Neural progenitor cell (in vitro differentiated cells): ENCODE measurements around the gene TBX20. TPM values are rescaled to one million over a fixed set of nuclear protein-coding genes. Genes with fewer than 3 reads are reported as not detected.

Experiments used
- DNase-seq: peaks from one replicate; pipeline ENCODE4 v3.0.0-alpha.2; 2016; ENCODE audit warnings: low spot score
- H2AFZ ChIP-seq: fragments of 200-600 bp; sonication (generic); replicated peaks from 2 replicates; pipeline ENCODE4 v1.6.1; 2016; ENCODE audit warnings: antibody characterized with exemption
- H3F3A ChIP-seq: fragments of 200-600 bp; sonication (generic); 2 replicates; pipeline ENCODE4 v1.6.1; 2016; ENCODE audit warnings: antibody characterized with exemption, low read depth
- H3K27ac ChIP-seq: fragments of 200-600 bp; sonication (generic); 2 replicates; pipeline ENCODE4 v1.5.1; 2016; ENCODE audit warnings: mild to moderate bottlenecking
- H3K27me3 ChIP-seq: fragments of 200-600 bp; sonication (generic); 2 replicates; pipeline ENCODE4 v1.6.1; 2016; ENCODE audit warnings: mild to moderate bottlenecking, moderate library complexity
- H3K36me3 ChIP-seq: fragments of 200-600 bp; sonication (generic); 2 replicates; pipeline ENCODE4 v1.5.1; 2016
- H3K4me1 ChIP-seq: fragments of 200-600 bp; sonication (generic); 2 replicates; pipeline ENCODE4 v1.6.1; 2016; ENCODE audit warnings: mixed run types
- H3K4me2 ChIP-seq: fragments of 200-600 bp; sonication (generic); 2 replicates; pipeline ENCODE4 v1.6.1; 2016
- H3K4me3 ChIP-seq: fragments of 200-600 bp; sonication (generic); 2 replicates; pipeline ENCODE4 v1.5.1; 2016
- H3K79me2 ChIP-seq: fragments of 200-600 bp; sonication (generic); 2 replicates; pipeline ENCODE4 v1.6.1; 2016; ENCODE audit warnings: low read depth
- H3K9ac ChIP-seq: fragments of 200-600 bp; sonication (generic); 2 replicates; pipeline ENCODE4 v1.6.1; 2016
- H3K9me3 ChIP-seq: fragments of 200-600 bp; sonication (generic); 2 replicates; pipeline ENCODE4 v1.5.1; 2016; ENCODE audit warnings: low read depth
- H4K20me1 ChIP-seq: fragments of 200-600 bp; sonication (generic); 2 replicates; pipeline ENCODE4 v1.6.1; 2016; ENCODE audit warnings: low read depth
- H3K27ac Mint-ChIP-seq: 3 replicates; pipeline ENCODE4 v1.8.0; 2021; ENCODE audit warnings: mixed read lengths
- H3K27me3 Mint-ChIP-seq: 2 replicates; pipeline ENCODE4 v1.8.0; 2022; ENCODE audit warnings: low read depth, mild to moderate bottlenecking, inconsistent platforms, moderate library complexity, mixed read lengths; ENCODE audit not compliant: insufficient read depth
- H3K36me3 Mint-ChIP-seq: 3 replicates; pipeline ENCODE4 v1.8.0; 2021; ENCODE audit warnings: mixed read lengths
- H3K4me1 Mint-ChIP-seq: 3 replicates; pipeline ENCODE4 v1.8.0; 2021; ENCODE audit warnings: mixed read lengths
- H3K4me3 Mint-ChIP-seq: 3 replicates; pipeline ENCODE4 v1.8.0; 2021; ENCODE audit warnings: mild to moderate bottlenecking, moderate library complexity, mixed read lengths
- H3K9me3 Mint-ChIP-seq: 3 replicates; pipeline ENCODE4 v1.8.0; 2020; ENCODE audit warnings: mixed read lengths
- EZH2 ChIP-seq: fragments of 200-600 bp; sonication (generic); IDR thresholded peaks from 2 replicates; pipeline ENCODE4 v1.6.1; 2017; ENCODE audit warnings: antibody characterized with exemption, mild to moderate bottlenecking, moderate library complexity
- EZH2phosphoT487 ChIP-seq: fragments of 200-600 bp; sonication (generic); IDR thresholded peaks from 2 replicates; pipeline ENCODE4 v1.6.1; 2017; ENCODE audit warnings: antibody characterized with exemption
- total RNA-seq: library from RNA; depleted of rRNA; stranded (reverse); fragments of >200 nt; gene quantifications from 2 replicates; pipeline ENCODE4 v1.2.3, GENCODE V29; 2015; ENCODE audit warnings: low replicate concordance
- TF ChIP-seq, protein P1 (sequence below): fragments of 200-600 bp; sonication (generic); IDR thresholded peaks from 2 replicates; pipeline ENCODE4 v1.5.1; 2017; ENCODE audit warnings: antibody characterized with exemption, mild to moderate bottlenecking

TBX20 gene
- total RNA-seq, 1 donor from 2014 or later: not detected

DNA sequence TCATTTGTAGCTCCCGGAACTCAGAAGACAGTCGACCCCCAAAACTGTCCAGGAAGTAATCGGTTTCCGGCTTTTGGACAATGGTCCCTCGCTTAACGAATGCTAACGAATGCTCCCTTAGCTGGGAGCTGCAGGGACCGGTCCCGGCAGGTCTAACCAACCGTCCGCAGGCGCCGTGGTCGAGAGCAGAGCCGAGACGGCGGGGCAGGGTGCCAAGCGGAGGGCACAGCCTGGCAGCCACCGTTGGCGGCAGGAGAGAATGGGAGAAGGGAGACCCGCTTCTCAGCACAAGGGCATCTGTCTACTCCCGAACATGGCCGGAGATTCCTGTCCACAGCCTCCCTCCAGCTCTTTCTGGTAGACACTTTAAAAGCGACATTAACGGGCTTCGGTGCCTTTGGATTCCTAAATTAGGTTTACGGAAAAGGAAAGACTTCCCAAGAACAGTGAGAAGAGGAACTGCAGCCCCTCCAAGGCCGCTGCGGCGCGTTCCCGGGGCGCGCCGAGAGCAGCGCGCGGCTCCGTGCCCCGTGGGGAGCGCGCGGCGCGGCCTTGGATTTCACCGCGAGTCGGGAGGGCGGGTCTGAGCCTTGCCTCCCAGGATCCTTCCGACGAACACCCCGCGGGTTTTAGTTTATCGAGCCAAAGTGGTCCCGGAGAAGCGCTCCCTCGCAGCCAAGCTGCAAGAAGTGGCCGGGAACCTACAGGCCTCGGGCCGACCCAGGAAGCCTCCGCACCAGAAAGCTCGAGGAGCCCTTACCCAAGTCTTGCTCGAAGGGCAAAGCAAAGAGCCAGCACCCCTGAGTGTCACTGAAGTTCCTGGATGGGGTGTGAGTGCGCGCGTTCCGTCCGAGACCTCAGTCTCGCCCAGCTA, 3.6 kb upstream of the TBX20 start:
- Histone ChIP-seq H2AFZ (no peak overlapping the region), H3K79me2 (no peaks in the 10 kb centered on the region), H3K9ac (no peak overlapping the region), H3K4me1 (peaks cover 10% of the 10 kb centered on the region), H3K9me3 (no peaks in the 10 kb centered on the region), H3K27ac (no peak overlapping the region), H3K4me3 (peak overlapping the region; percentile 24), H3K4me2 (peak overlapping the region; percentile 65), H4K20me1 (peaks cover 86% of the 10 kb centered on the region), H3K36me3 (no peaks in the 10 kb centered on the region), H3F3A (peaks cover 18% of the 10 kb centered on the region), H3K27me3 (peaks cover 100% of the 10 kb centered on the region)
- Mint-ChIP-seq H3K4me3 (peak overlapping the region; percentile 77), H3K27ac (no peak overlapping the region), H3K4me1 (peaks cover 21% of the 10 kb centered on the region), H3K36me3 (no peaks in the 10 kb centered on the region), H3K9me3 (peaks cover 7% of the 10 kb centered on the region), H3K27me3 (peaks cover 88% of the 10 kb centered on the region)
- DNase-seq: peak; percentile 71
- TF ChIP-seq EZH2 (peak; percentile 94), EZH2phosphoT487 (peak; percentile 87)
- TF ChIP-seq, protein P1, sequence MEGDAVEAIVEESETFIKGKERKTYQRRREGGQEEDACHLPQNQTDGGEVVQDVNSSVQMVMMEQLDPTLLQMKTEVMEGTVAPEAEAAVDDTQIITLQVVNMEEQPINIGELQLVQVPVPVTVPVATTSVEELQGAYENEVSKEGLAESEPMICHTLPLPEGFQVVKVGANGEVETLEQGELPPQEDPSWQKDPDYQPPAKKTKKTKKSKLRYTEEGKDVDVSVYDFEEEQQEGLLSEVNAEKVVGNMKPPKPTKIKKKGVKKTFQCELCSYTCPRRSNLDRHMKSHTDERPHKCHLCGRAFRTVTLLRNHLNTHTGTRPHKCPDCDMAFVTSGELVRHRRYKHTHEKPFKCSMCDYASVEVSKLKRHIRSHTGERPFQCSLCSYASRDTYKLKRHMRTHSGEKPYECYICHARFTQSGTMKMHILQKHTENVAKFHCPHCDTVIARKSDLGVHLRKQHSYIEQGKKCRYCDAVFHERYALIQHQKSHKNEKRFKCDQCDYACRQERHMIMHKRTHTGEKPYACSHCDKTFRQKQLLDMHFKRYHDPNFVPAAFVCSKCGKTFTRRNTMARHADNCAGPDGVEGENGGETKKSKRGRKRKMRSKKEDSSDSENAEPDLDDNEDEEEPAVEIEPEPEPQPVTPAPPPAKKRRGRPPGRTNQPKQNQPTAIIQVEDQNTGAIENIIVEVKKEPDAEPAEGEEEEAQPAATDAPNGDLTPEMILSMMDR: no peak

DNA sequence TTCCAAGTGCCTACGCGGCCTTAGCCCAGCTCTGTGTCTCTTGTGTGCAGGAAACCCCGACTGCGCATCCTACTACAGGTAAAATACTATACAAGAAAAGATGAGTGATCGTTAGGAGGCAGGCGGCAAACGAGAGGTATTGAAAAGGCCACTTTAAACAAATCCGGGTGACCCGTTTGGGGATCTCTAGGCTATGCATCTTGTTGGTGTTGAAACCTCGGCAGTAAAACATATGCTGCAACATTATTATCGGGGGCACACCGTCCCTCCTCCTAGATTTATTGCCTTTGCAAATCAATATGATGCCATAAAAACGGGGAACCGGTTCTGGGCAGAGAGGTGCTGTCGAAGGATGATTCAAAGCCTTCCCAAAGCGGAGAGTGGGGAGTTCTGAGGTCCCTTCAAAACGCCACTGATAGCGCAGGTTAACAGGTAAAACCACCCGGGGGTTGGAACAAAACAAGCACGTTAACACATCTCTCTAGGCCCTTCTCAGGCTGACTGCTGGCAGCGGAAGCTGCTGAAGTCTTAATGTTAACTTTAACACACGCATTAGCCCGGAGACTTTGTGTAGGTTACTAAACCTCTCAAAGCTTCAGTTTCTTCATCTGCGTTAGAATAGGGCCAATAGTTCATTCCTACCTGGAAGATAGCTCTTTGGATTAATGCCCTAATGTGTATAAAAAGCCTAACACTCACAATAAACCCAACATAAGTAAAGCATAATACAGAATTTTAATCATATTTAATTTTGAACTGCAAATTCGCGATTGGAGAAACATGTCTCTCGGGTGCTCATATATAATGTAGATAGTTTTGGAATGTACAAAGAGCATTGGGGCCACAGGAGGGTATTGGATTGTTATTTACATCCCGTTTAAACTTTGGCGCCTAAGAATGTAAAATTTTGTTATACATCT, 2.6 kb upstream of the TBX20 start:
- Histone ChIP-seq H3F3A (peaks cover 10% of the 10 kb centered on the region), H3K27ac (no peak overlapping the region), H3K9ac (no peak overlapping the region), H3K79me2 (no peaks in the 10 kb centered on the region), H3K4me2 (no peak overlapping the region), H3K4me3 (no peak overlapping the region), H3K36me3 (no peaks in the 10 kb centered on the region), H4K20me1 (peaks cover 96% of the 10 kb centered on the region), H3K4me1 (peaks cover 7% of the 10 kb centered on the region), H2AFZ (no peak overlapping the region), H3K9me3 (no peaks in the 10 kb centered on the region), H3K27me3 (peaks cover 100% of the 10 kb centered on the region)
- peaks cover 88% of the 10 kb centered on the region for H3K27me3 Mint-ChIP-seq
- peaks cover 7% of the 10 kb centered on the region for H3K9me3 Mint-ChIP-seq
- H3K36me3 Mint-ChIP-seq: no peaks in the 10 kb centered on the region
- no peak for TF ChIP-seq EZH2phosphoT487
- H3K4me3 Mint-ChIP-seq: peak overlapping the region; percentile 77
- no peak overlapping the region for H3K27ac Mint-ChIP-seq
- H3K4me1 Mint-ChIP-seq: peaks cover 21% of the 10 kb centered on the region
- DNase-seq: no peak

DNA sequence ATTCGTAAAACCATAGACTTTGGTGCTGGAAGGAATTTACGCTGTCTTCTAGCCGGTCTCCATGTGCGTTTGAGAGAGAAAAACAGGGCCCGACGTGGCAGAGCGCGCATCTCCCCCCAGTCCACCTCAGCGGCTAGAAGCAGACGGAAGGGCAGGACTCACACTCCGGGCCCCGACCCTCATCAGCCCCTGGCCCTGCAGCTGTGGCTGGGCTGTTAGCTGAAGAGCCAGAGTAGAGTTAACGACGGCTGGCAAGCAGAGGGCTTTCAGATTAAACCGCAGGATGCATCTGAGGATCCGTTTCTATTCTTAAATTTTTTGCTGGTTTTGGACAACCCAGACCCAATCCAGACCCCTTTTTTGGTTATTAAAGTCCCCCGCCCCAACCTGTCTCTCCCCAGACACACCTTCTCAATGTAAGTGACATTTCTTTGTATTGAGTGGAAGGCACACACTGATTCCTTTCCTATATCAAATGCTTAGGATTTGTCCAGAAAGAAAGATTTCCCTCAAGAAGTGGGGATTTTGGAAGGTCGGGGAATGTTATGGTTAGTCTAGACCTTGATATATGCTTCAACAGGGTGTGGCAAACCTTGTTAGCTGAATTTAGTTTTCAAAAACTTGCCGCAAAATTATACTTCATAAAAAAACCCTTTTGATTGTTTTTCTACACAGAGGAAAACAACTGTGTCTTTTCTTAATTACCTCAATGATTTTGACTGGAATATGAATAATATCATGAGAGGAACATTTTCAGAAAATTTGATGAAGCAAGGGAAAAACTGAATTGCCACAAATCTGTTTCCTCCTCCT, 1.7 kb upstream of the TBX20 start:
- no peaks in the 10 kb centered on the region for H3K36me3 Mint-ChIP-seq
- Histone ChIP-seq H3K36me3 (no peaks in the 10 kb centered on the region), H3K27ac (no peak overlapping the region), H3K9ac (no peak overlapping the region), H3K4me2 (no peak overlapping the region), H3K27me3 (peaks cover 100% of the 10 kb centered on the region), H3K4me3 (no peak overlapping the region), H2AFZ (no peak overlapping the region), H3K79me2 (no peaks in the 10 kb centered on the region), H3K9me3 (no peaks in the 10 kb centered on the region), H3F3A (peaks cover 10% of the 10 kb centered on the region), H3K4me1 (peaks cover 4% of the 10 kb centered on the region), H4K20me1 (peaks cover 96% of the 10 kb centered on the region)
- H3K4me3 Mint-ChIP-seq: peak overlapping the region; percentile 33
- H3K4me1 Mint-ChIP-seq: peaks cover 16% of the 10 kb centered on the region
- DNase-seq: peak; percentile 48
- H3K9me3 Mint-ChIP-seq: peaks cover 7% of the 10 kb centered on the region
- H3K27ac Mint-ChIP-seq: no peak overlapping the region
- TF ChIP-seq EZH2phosphoT487 (peak; percentile 3), EZH2 (no peak)
- TF ChIP-seq, protein P1: no peak
- peaks cover 88% of the 10 kb centered on the region for H3K27me3 Mint-ChIP-seq
